ENCODE data around the gene LARGE1.

Gene LARGE1

DNA sequence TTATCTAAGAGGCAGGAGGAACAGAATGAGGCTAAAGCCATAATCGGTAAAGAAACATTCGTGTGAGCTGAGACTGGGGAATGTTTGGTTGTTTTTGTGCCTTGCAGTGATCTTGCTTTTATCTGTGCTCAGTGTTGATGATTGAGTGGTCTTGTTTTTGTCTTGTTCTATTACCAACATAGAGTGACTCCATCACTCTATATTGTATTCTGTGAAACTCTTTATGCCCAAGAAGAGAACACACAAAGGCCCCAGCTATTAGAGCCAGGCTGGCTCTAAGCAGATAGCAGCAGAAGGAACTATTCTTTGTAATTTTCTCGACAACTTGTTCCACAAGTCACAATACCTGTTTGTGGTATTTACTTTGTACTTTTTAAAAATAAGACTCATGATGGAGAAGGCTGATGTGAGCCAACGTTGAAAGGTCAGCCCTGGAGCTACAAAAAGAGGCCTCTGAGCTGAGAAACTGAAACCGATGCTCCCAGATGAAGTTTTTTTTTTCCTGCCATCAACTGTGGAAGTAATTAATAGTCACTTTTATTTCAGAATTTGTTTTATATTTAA, 68.4 kb downstream of the LARGE1 start:
- DNase-seq, result no peak

DNA sequence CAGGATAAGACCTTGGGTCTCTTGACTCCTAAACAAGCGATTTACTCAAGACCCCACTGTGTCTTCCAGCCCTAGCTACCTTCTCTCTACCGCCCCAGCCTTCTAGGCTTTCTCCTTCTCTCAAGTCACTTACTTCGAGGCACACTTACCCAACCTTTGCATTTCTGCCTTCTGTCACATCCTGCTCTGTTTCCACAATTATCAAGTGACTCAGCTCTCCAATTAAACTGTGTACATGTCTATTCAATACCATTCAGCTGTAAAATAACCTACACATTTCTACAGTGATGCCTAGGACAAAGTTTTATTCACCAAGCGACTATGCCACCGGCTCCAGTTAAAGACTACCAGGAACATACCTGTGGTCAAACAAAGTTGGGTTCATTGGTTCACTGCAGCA, 69.0 kb downstream of the LARGE1 start:
- DNase-seq, result no peak

DNA sequence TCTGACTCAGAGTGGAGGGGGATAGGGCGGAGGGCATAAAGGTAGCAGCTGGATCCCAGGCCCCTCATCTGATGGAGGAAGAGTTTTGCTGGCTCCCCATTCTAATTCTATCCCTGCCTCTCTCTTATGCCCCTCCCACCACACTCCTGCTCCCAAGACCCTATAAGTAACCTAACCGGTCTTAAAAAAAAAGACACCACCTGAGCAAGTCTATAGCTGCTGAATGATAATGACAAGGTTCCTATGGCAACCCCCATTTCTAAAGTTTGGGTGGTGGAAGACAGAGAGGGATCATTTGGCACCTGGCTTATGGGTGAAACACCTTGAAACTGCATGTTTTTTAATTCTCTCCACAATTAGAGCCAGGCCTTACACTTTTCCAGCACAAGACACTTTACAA, 69.6 kb downstream of the LARGE1 start:
- no peak for DNase-seq

DNA sequence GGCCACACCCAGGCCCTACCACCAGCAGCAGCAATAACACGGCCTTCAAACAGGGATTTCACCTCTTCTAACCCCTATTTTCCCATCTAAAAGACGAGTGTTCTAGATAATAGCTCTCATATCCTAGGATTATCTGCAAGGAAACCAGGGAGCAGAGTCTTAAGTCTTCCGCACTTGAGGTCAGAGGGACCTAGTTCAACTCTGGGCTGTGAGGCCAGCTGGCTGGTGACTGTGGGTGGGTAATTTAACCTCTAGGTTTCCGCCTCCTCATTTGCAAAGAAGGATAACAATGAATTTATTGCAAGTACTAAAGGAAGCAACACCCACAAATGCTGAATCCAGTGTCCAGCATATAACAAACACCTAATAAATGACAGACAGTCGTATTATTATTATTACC, 70.1 kb downstream of the LARGE1 start:
- no peak for DNase-seq

DNA sequence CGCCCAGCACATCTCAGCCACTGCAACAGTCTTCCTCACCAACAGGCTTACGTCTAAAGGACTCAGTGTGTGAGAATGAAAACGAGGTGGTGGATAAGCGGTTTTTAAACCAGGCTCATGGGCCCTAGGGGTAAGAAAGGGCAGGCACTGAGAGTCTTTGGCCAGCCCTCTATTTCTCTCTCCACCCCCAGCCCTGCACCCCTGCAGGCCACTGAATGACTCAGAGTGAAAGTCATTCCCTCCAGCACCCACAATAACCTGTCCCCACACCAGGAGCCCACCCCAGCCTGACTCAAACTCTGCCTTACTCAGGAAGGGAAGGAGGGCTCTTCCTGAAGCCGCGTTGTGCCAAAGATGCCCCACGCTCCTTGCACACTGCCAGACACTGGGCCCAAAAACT, 72.0 kb downstream of the LARGE1 start:
- no peak for DNase-seq

DNA sequence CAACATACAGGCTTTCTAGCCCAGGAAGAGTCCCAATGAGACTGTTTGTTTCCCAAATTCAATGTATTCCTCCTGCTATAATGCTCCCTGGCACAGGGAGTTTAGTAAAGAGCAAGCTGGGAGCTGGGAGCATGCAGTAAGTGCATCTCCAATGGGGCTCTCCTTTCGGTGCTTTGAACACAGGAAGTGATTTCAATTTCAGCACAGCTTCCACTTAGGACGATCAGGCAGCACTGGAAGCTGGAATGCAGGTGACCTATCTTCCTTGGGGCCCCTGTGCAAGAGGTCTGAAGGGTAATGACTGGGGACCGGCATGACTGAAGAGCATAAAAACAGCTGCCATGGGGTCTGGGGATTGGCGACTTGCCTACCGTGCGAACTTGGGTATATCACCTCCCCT, 76.0 kb downstream of the LARGE1 start:
- DNase-seq, result no peak

DNA sequence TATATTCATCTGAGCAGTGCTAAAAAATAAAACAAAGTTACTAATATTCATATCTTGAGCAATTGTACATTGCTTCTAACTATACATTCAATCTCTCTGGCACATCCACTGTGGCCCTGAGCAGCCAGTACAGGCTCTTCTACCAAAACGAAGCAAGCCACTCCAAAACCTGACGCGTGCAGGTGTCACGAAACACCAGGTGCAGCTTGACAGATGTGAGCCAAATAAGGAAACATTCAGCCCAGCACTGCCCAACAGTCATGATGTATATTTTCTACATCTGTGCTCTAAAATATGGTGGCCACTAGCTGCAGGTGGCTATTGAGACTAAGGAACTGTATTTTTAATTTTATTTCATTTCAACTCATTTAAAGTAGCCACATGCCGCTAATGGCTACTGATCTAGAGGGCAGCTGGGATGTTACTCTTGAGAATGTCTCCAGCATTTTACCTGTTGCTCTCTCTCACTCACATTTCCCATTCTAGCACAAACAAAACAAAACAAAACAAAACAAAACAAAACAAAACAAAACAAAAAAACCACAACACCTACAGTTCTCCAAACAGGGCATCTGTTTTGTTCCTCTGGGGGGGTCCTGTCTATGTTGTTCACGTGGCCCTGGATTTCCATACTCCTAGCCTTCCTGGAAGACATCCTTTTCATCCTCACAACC, 77.7 kb downstream of the LARGE1 start:
- DNase-seq, result no peak

DNA sequence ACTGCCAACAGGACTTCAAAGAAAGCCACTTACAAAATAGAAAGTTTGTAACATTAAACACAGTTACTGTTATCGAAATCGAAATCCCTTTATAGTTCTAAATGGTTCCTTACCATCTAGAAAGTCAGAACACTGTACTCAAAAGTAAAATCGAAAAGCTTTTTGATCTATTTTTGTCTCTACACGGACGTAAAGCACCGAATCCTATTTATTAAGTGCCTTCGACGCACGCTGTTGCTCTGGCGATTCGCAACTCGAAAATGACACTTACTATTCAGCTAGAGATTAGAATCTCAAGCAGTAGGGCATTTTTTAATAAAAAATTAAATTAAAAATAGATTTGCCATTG, 78.3 kb downstream of the LARGE1 start:
- no peak for DNase-seq

DNA sequence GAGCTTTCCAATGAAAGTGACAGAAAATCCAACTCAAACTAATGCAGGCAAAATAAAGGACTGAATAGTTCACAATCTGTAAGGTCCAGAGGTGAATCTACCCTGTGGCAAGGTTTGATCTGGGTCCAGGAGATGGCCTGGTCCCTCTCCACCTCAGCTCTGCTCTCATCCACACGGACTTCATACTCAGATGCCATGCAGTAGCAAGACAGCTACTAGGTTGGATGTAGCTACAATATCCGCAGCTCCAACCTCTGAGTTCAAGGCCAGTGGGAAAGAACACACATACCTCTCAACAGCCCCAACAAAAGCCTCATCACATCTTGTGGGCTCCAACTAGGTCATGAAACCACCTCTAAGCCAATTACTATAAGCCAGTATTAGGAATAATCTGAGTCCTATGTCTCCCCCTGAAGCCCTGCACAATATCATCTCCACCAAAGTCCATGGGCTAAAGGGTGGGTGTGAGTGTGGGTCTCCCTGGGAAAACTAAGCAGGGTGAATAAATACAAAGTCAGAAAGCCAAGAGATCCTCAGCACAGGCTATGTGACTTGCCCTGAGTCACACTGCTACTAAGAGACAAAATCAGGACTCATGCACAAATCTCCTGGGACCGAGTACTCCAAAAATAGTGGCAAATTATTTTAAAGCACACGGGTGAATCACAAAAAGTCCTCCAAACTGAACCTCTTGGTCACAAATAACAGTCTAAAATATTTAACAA, 78.8 kb downstream of the LARGE1 start:
- no peak for DNase-seq

DNA sequence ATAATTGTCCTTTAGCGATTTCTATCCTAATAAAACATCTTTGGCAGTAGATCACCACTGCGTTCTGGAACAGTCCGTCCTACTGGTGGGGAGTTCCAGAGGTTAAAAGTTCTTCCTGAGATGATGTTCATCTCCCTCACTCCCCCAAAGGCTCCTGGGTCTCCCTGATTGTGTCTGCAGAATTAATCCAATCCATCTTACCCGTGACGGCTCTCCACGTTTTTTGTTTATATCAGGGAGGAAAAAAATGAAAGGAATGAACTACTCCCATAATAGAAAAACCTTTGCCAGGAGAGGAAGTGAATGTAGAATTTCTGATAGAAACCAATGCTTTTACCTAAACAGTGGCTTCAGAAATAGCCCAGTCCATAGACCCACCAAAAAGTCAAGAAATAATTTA, 81.6 kb downstream of the LARGE1 start:
- no peak for DNase-seq

DNA sequence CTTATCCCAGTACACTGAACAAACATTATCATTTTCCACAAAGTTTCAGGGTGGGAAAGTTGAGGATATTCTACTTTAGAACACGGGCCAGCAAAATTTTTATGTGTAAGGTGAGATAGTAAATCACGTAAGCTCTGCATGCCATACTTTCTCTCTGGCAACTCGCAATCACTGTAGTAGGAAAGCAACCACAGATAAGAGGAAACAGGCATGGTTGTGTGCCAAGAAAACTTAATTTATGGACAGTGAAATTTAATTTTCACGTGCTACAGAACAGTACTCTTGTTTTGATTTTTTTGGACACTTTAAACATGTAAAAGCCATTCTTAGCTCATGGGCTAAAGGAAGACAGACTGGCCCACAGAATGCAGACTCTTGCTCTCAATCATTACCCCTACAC, 82.5 kb downstream of the LARGE1 start:
- DNase-seq, result no peak

DNA sequence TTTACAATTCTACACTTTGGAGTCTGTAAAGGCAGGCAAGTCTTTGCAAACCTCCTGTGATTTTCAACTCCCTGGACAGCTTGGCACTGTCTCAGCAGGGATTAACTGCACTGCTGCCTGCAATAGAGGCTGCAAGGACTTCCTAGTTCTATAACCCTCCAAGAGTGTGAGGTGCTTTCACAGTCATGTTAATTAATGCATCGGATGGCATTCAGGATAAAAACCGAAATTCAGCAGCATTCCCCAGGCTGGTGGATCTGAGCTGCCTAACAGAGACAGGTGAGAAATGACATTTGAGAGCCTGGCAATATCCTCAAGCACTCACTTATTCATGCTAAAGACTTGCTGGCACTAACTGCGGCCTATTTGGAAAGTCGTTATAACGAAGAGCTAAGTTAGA, 85.0 kb downstream of the LARGE1 start:
- no peak for DNase-seq

DNA sequence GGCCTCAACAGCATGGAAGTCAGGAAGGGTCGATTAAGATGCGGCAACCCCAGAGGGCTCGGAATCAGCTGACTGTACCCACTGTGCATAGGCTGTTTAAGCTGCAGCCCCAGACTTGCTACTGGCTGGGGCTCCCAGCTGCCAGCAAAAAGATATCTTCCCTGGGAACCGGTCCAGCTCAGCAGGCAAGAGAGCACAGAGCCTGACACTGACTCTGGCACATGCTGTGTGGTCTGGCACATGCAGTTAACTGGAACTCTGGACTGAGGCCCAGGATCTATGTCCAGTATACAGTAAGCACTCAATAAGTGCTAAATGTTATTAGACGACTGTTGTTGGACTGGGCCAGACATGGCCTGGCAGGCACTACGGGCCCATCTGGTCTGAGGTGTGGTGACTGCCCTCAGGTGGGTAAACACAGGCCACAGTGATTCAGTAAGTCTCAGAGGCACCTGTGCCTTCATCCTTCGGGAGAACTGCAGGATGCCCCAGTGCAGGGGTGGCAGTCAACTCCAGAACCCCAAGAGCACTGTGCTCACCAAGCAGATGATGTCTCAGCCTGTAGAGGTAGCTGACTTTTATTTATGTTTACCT, 87.6 kb downstream of the LARGE1 start:
- no peak for DNase-seq

DNA sequence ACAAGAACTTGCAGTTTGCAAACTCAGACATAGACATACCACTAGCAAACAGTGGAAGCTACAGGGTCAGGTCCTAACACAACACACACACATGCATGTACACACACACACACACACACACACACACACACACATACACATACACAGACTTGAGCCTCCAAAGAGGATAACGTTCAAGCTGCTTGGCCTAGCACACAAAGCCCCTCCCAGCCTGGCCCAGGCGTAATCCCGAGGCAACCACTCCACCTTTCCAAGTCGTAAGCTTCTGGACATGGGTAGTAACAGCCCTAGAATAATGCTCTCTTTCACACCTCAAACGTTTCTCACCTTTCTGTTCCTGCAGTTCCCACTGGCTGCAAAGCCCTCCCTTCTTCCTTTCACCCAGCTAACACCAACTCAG, 88.6 kb downstream of the LARGE1 start:
- DNase-seq, result no peak

DNA sequence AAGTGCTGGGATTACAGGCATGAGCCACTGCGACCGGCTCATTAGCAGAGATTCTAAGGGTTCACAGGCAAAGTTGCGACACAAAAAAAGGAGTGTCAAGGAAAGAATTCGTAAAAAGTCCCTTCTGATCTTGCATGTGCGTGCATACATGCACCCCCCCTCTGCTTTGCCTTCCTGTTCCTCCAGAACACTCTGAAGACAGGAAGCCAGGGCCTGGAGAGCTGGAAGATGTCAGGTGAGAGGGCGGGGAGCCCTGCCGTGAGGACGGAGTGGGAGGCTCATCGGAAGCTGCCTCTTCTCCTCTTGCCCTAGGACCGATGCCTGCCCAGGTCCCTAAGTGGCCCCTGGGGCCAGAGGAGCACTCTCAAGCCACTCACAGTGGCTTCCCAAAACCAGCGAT, 89.1 kb downstream of the LARGE1 start:
- DNase-seq, result no peak

DNA sequence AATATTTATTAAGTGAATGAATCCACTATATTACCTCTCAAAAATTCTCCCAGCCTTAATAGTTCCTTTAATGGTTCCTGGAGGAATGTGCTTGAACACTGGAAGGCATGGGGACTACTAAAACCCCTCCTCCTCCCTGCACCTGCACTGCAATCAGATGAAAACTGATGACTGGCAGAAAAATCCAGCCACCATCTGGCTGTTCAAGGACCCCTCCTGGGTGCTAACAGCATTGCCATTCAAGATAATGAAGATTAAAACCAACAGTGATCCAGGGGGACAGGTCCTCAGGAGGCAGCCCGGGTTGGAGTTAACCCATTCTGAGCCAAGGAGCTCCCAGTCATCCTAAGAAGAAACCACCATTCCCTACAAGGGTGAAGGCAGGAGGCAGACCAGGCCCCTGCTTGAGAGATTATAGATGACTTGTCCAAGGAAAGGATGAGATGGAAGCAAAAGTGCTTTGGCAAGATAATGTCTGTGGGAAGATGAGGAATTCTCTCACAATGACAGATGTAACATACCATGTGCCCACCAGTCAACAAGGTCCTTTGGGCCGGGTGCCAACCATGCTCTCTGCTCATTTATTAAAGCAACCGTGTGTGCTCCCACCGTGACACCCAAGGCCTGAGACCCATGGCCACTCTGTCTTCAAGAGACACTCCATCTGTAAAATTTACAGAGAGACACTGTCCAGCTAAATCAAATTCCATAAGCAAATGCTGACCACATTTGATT, 90.6 kb downstream of the LARGE1 start:
- DNase-seq, result no peak

DNA sequence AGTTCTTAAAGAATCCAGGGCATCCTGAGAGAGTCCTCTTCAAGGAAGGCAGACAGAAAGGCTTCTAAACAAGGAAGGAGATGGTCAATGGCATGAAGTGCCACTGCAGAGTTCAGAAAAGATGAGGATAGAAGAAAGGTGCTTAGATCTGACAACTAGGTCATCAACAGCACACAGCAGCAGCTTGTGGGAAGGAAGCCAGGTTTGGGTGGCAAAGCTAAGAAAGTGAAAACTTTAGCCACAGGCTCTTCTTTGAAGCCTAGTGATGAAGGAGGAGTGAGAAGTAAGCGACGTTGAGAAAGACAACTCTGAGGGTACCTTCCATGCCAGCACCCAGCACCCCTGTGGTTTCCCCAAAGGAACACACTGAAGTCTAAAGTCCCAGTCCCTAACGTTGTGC, 92.0 kb downstream of the LARGE1 start:
- DNase-seq, result no peak

DNA sequence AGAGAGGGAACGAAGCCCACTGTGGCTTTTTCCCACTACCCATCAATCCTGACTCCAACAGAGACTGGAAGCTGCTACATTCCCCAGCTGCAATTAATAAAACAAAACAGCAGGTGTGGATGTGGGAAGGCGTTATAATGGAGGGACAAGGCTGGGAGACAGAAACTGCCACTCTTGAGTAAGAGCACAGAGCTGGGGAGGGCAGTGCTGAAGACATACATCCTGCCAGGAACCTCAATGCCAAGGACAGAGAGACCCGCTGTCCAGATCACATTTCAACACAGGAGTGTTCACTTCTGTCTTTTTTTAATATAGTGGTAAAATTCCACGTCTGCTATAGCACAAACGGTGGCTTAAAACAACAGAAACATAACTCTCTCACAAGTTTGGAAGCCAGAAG, 94.5 kb downstream of the LARGE1 start:
- no peak for DNase-seq

DNA sequence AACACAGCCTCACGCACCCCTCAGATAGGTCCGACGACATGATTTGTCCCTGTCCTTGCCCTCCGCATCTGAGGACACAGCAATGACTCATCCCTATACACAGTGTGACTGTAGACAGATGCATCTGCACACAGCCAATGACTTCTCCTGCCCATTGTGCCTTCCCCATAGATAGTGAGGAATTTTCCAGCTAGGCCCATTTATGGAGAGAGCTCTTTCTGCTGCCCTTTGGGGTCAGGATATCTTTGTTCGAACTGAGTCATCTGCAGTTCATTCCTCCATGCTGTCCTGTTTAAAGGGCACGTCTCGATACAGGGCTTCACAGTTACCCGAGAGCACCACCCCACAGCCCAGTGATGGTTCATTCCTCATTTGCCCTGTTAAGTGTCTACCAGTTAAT, 96.7 kb downstream of the LARGE1 start:
- DNase-seq, result no peak

DNA sequence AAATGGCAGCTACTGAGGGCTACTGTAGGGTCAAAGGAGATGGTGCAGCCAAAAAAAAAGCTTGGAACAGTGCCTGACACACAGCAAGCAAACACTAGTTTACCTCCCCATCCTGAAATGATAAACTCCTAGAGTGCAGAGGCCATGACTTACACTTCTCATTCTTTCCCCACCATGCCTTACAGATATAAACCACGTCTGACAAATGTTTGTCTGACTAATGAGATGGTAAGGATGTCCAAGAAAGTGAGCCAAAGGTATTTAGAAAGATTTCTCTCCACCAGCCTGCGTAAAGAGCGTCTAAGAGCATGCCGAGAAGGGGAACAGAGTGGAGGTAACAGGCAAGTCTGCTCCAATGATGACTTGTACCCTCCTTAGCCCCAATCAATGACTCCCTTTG, 99.0 kb downstream of the LARGE1 start:
- no peak for DNase-seq

DNA sequence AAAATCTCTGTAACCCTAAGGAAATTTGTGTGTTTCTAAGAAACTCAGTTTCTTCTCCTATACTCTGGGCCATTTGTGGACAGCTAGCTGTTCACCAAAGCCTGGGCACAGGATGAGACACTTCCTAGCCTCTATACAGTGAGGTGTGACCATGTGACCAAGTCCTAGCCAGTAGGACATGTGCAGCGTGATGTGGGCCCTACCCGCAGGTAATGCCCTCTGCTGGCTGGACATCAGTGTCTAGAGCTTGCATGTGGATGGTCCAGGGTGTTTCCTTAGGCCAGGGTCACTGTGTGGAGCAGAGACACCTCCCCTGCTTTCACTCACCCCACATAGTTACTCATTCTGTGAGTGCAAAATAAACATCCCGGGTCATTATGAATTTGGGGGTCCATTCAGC, 100.5 kb downstream of the LARGE1 start:
- DNase-seq, result no peak

DNA sequence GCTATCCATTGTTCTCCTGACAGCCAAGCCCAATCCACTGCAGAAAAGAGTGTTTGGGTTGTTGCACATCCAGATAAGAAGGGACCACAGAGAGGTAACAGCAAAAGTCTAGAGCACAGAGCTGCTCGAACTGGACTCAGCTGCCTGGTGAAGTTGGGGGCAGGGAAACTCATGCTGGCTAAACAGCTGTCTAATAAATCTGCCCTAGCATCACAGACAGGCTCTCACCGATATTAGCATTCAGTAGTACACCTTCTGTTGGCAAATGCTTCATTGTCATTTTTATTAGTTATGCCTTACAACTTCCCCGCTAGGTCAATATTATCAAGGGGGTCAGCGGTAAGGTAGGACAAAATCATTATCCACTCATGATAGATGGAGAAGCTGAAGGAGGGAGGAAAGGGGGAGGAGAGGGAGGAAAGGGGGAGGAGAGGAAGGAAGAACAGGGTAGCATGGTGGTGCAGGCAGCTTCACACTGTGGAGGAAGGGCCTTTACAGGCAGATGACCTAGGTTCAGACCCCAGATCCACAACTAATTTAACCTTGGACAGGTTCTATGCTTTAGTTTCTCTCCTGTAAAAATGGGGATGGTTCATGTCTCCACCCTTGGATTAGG, 102.7 kb downstream of the LARGE1 start:
- DNase-seq, result no peak

DNA sequence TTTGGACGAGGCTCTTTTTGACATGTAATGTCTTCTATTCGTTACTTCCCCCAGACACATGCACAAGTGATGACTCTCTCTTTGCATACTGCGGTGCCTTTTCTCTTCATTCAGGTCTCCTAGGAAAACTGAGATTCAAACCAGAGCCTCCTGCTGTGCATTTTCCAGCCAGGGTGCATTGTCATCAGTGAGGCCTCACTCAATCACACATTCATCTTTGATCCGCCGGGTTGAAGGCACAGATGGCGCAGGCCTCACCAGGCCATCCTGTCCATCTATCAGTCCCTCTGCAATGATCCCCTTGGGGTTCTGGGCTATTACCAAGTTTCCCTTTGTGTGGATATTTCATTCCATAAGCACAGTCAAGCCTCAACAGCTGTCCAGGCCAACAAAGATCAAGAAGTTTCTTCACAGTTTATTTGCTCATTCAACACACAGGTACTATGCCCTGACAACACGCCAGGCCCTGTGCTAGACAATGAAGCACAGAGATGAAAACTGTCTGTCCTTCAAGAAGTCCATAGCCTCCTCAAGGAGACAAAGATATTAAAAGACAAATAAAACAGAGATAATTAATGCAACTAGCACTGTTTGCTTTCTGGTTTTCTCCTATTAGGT, 107.8 kb downstream of the LARGE1 start:
- DNase-seq, result no peak
